NCI-H524 (cell line): ENCODE results near the gene MTA1.

ENCODE experiments used
- DNase-seq, 2 experiments: peaks; one replicate each; lab custom pipeline; 2025; lab: John Stamatoyannopoulos, UW

Gene MTA1

DNA sequence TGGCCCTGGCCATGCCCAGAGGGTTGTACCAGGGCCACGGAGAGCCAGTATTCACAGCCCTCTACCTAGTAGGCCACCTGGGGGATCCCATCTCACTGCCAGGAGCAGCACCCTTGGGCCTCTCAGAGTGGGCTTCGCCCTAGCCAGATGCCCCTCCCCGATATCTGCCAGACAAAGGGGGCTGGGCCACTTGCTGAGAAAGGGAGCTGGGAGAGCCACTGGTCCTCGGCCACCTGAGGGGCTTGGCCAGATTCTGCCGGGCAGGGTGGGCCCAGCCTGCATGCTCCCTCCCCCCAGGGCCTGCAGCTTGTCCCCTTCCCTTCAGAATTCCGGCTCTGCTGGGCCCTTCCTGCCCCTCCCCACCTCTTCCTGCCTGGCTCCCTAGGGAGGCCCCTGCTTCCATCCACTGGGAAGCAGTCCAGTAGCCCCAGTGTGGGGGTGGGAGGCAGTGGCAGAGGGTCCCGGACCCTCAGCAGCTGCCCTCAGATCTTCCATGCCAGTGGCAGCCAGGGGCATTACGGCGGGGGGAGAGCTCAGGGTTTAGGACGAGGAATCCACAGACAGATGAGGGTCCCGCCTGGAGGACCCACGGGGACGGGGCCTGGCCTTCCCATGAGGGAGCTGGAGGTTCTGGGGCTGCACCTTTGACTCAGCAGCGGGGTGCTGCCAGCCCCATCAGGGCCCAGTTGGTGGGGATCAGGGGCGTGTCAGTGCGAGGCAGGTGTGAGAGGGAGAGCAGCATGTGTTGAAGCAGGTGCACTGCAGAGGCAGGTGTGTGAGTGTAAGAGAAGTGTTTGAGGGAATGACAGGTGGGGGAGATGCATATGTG, 57.4 kb downstream of the MTA1 start:
- no peak for DNase-seq

DNA sequence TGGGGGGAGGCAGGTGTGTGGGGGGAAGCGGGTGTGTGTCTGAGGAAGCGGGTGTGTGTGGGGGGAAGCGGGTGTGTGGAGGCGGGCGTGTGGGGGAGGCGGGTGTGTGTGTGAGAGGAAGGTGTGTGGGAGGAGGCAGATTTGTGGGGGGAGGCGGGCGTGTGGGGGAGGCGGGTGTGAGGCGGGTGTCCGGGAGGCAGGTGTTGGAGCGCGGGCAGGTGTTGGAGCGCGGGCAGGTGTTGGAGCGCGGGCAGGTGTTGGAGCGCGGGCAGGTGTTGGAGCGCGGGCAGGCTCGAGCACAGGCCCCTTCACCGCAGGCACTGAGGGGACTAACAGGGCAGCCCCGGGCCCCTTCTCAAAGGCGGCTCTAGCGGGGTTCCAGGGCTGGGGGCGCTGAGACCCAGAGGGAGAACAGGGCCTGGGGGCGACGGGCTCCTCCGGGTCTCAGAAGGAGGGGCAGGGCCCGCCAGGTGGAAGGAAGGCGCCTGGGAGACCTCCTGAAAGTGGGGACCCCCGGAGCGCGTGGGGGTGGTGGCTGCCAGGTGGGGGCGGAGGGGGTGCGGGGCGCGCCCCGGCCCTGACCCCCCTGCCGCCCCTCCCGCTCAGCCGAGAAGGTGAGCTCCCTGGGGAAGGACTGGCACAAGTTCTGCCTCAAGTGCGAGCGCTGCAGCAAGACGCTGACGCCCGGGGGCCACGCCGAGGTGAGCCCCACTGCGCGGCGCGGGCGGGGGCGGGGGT, 58.2 kb downstream of the MTA1 start:
- no peak for DNase-seq

DNA sequence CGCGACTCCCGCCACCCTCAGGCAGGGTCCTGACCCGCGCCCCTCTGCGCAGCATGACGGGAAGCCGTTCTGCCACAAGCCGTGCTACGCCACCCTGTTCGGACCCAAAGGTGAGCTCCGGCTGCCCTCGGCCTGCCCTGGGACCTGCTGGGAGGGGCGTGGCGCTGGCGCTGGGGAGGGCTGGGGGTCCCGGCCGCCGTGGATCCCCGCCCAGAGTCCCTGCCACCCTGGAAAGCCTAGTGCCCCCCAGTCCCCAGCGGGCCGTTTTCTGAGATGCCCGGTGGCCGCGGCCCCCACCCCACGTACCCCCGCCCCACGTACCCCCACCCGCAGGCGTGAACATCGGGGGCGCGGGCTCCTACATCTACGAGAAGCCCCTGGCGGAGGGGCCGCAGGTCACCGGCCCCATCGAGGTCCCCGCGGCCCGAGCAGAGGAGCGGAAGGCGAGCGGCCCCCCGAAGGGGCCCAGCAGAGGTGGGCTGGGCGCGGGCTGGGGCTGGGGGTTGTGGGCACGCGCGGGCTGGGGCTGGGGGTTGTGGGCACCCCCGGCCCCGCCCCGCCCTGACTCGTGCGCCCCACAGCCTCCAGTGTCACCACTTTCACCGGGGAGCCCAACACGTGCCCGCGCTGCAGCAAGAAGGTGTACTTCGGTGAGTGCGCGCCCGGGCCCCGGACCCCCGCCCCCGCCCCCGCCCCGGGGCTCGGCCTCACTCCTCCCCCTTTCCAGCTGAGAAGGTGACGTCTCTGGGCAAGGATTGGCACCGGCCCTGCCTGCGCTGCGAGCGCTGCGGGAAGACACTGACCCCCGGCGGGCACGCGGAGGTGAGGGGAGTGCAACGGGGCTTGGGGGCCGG, 59.0 kb downstream of the MTA1 start:
- DNase-seq, result no peak

DNA sequence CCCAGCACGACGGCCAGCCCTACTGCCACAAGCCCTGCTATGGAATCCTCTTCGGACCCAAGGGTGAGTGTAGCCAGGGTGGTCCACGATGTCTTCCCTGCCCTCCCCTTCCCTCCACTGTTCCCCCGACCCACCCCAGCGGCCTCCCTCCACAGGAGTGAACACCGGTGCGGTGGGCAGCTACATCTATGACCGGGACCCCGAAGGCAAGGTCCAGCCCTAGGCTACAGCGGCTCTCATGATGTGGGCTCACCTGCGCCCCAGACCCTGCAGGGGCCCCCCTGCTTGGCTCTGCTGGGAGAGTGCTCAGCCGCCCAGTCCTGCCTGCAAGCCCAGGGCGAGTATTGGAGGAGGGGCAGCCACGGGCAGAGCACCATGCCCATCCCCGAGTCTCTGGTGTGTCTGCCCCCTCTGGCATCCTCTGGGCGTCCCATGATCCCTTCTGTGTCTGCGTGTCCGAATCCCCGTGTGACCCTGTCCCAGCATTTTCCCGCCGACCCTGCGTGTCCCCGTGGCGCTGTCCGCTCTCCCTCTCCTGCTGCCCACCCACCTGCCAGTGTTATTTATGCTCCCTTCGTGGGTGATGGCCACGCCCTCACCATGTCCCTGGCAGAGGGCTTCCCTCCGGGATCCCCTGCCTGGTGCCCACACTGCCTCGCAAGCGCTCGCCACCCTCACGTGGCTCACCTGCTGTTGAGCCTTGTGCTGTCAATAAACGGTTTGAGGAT, 60.0 kb downstream of the MTA1 start:
- no peak for DNase-seq

DNA sequence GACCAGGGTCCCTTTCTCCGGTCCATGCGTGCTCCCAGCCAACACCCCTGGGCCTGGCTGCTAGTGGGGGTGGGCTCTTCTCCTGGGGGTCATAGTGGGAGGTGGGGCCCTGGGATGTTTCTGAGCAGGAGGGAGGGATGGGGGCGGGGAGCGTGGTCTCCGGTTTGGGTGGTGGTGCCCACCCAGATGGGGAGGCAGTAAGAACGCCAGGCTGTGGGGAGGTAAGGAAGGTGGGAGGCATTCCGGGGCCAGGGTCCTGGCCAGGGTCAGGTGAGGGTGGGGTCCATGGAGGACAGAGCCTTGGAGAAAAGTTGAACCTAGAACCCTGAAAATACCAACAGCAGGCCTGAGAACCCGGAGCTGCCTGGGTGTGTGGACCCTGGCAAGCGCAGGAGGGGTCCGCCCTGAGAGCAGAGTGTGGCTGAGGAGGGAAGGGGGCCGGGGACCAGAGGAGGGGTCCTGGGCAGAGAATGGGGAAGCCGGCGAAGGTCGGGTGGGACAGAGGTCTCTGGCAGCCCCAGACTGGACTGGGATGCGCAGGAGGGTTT, 60.6 kb downstream of the MTA1 start:
- no peak for DNase-seq

DNA sequence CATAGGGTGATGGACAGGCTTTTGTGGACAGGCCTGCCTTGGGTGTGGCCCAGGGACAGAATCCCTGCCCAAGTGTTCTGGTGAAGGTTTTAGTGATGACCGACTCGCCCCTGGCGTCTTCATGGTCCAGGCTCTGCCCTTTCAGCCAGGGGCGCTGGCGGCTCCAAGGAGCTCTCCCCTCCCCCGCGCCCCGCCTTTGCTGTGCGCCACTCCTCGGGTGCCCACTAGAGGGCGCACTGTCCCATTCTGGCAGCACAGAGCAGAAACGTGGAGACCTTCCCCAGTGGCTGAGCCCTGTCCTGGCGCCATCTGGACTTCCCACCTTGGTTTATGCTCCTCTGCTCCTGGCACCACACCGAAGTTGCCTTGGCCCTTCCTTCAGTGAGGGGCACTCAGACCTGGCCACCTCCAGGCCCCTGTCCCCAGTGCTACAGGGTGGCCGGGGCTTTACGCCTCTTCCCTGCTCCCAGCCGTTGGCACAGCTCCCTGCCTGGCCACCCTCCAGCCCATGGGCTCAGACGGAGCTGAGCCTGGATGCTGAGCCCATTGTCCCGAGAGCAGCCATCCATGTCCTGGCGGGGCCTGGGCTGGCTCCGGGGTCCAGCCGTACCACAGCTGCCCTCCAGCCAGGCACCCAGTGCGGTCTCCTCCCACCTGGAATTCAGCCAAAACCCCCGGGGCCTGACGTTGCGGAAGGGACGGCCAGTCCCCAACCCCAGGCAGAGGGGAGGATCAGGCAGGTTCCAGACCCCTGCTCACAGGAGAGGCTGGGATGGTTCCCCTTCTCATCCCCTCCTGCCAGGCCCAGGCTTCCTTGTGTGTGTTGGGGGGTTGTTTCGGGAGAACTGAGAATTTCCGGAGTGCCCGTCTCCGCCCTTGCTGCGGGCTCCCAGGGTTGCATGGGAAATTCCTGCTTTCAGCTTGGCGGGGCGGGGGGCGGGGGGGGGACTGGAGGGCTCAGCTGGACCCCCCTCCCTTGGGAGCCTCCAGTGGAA, 61.5 kb downstream of the MTA1 start:
- peak; percentile 85 to 91 for DNase-seq

DNA sequence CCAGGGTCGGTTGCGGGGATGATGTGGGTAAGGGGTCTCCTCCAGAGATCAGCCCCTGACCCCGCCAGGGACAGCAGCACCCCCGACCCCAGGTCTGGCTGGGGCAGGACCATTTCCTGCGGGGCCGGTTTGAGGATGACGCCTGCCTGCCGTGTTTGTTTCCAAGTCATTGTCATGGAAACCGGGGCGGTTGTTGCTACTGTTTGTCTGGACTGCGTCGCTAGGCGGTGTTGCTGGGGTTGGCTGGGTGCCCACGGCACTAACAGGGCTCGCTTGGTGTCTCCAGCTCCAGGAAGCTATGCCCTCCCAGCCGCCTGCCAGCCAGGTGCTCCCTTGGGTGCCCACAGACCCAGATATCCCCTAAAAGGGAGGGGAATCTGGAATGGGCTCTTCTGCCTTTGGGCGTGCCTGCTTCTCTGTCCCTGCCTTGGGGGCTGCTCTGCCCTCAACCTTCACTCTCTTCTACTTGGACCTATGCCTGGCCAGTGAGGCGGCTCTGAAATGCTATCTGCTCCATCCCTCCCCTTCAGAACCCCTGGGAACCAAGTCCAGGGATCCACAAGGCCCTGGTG, 62.3 kb downstream of the MTA1 start:
- peak; percentile 91 to 94 for DNase-seq

DNA sequence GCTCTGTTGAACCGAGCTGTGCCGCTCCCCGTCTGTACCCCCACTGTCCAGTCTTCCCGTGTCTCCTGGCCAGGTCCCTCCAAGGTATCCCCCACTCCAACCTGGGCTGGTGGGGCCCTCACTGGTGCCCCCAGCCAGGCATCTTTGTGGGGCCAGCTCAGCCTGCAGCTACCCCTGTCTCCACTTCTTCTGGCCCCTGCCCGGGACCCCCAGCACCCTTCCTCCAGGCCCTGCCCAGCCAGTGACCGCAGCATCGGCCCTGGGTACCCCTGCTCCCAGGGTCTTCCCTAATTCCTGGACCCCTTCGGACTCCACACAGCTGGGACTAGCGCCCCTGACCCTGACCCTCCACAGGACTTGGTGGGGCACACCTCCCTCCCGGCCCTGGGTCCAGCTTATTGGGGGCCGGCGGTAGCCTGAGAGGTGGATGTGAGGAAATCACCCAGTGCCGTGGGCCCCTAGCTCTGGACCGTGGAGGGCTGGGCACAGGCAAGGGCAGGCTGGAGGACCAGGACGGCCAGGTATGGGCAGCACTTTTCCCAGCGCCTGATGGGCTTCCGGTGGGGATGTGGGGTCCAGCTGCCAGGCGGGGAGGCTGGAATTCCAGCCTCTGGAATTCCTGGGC, 63.0 kb downstream of the MTA1 start:
- no peak for DNase-seq

DNA sequence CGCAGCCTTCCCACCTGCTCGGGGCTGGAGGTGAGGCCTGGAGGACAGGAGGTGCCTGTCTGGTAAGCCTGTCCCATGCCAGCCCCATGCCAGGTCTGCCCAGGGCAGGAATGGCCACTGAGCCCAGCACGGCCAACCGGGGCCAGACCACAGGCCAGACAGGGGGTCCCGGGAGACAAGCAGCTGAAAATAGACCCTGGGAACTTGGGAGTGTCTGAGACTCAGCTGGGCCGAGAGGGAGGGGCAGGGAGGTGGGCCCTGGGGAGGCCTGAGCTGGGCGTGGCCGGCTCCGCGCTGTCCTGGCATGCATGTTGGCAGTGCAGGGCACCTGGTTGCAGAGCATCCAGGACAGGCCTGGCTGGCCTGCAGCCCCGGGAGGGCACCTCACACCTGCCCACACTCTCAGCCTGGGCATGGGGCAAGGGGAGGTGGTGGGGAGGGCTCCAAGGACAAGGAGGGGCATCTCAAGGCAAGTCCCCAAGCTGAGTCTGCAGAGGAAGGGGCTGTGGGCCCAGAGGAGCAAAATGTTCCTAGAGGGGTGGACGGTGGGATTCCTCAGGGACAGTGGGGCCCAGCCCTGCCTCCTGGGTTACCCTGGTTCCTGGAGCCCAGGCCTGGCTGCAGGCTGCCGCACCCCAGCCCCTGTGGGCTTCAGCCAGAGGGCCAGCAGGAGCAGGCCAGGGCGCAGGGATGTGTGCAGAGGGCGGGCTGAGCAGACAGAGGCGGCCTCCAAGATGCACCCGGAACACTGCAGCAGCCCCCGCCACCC, 63.9 kb downstream of the MTA1 start:
- DNase-seq, result no peak

DNA sequence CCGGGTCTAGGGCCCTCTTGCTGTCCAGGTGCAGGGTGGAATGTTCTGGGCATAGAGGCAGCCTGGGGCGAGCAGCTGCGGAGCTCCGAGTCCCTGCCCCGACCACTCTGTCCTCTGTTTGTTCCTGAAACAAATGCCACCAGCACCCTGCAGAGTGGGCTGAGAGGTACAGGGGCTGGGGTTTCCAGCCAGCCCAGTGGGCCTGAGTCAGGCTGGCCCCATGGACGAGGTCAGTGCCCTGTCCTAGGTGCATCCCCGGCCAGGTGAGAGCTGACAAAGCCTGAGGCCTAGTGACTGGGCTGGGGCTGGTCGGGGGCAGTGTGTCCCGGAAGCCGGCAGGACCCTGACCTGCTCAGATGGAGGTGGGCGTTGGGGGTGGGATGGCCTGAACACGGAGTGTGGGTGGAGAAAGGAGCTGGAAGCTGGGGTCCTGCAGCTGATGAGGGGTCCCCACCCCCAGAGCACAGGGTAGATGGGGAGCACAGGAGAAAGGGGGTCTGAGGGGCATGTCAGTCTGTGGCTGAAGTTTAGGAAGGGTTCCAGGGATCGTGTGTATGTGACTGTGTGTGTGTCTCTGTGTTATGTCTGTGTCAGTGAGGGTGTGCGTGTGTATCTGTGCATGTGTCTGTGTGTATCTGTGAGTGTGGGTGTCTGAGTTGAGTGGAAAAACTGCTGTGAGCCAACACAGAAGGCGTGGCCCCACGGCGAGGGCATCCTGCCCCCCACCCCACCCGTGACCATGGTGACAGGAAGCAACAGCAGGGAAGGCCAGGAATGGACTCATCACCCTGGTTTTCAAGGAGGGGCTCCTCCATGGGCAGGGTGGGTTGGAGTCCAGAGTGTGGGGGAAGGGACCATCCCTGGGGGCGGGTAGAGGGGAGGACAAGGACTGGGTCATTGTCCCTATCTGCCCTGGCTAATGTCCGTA, 64.7 kb downstream of the MTA1 start:
- DNase-seq, result no peak

DNA sequence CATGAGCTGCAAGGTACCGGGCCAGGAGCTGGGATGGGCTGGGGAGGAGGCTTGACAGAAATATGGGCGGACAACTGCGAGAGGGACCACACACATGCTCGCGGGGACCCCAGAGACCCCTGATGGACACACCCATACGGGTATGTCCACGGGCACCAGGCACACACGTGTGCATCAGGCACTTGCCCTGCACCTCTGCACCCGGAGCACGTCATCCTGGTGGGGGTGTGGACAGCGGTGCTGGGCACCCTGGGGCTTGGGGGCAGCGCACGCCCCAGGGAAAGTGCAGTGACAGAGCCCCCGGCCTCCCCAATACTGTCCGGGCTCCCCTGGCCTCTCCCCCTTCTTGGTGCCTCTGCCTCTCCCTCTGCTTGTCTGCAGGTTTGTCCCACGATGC, 65.4 kb downstream of the MTA1 start:
- DNase-seq, result no peak

DNA sequence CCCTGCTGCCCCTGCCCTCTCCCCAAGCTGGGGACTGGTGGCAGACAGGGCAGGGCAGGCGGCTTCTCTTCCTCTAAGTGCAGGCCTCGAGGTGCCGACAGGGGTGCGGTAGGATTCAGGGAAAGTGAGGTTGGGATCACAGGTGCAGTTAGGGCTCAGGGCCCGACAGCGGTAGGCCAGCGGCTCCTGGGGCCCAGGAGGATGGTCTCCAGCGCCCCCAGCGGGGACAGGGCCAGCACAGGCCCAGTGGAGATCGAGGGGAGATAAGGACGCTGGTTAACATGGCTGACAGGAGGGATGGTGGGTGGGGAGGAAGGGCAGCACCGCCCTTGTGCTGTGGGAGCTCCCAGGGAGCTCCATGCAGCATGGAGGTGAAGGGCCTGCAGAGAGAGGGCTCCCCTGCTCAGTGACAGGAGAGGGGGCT, 66.1 kb downstream of the MTA1 start:
- DNase-seq, result peak; percentile 56 to 84

DNA sequence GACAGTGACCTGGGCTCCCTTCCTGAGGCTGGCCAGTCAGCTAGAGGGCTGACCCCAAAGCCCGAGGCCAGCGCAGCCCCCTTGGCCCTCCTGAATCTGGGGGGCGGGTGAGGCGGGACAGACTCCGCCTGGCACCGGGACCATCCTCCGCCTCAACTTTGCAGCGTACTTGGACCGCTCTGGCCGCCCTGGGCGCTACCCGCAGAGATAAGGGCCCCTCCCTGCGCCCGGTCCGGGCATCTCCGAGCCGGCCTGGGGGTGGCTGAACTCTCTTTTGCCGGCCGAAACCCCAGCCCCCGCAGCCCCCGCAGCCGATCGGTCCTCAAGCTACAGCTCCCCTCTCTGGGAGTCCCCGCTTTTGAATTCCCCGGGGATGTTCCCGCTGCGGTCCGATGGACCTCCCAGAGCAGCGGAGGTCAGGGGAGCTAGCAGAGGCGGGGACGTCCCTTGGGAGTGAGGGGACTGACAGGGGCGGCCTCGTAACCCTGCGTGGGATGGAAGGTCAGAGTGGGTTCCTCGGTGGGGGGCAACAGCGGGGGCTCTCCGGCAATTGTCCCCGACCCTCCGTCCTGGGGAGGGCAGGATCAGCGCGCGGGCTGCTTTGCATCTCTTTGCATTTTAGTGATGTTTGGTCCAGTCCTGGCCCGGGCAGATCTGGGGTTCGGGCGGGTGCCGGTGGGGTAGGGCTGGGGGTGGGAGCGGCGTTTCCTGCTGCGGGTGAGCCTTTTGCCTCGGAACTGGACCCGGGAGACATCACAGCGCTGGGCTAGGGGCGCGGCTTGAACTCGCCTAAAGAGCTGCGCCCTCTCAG, 66.7 kb downstream of the MTA1 start, which contains the start of gene CRIP1:
Gene CRIP1, plus strand, starts transcription at position 724 of the 811 bp plus-strand sequence. CDS start 374 bp downstream, outside the sequence.
- no peak for DNase-seq

DNA sequence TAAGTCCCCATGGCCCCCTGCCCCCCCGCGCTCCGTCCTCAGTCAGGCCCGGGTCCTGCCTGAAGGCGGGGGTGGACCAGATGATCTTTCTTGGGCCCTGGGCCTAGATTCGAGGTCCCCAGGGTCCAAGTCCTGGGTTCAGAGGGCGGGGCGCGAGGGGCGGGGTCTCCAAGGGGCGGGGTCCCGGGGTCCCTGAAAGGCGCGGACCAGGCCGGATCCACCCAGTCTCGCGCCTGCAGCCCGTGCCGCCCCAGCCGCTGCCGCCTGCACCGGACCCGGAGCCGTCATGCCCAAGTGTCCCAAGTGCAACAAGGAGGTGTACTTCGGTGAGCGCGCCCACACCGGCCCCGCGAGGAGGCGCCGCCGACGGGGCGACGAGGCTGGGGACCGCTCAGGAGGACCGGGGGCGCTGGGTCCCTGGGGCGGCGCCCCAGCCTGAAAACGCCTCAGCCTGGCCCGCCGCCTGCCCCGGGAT, 67.4 kb downstream of the MTA1 start:
- DNase-seq, result no peak

DNA sequence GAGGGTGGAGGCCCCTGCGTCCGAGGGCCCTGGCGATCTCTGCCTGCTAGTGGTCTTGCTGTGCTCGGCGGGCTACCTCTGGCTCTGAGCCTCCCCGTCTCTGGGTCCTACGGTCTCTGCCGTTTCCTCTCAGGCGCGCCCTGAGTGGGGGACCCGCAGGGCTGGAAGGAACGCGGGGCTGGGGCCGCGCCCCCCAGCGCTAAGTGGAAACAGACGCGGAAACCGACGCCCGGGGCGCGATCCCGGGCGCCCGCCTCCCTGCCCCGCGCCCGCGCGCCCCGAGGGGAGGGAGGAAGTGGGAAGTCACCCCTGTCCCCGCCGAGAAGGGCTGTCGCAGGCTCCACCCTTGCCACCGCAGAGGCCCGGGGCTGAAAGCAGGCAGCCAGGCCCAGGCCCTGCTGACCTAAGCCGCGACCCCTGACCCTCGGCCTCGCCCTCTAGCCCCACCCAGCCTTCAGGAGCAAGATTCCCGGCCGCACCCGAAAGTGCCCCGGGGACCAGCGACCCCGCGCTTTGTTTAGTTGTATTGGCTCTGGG, 67.9 kb downstream of the MTA1 start:
- DNase-seq, result no peak
